Esophagus muscularis mucosa (tissue), 3 donors: ENCODE results near the gene S1PR3.

Experiments used
- CTCF ChIP-seq, 3 experiments: fragments of 200-600 bp in 2 of 3; fragments of 450-650 bp in 1 of 3; sonication (generic) in 2 of 3; IDR thresholded peaks; one replicate each; pipeline ENCODE4 v1.5.1; 2017 to 2019; ENCODE audit warnings: antibody characterized with exemption in 3 of 3, mild to moderate bottlenecking in 2 of 3, moderate library complexity in 1 of 3
- POLR2A ChIP-seq: fragments of 450-650 bp; IDR thresholded peaks from one replicate; pipeline ENCODE4 v1.6.1; 2017; ENCODE audit warnings: antibody characterized with exemption, moderate library complexity, mild to moderate bottlenecking, low read depth

GRCh38 chr9:88973281-88974045, 17.8 kb upstream of the S1PR3 start:
- TF ChIP-seq POLR2A: no peak
- no peak for TF ChIP-seq CTCF (IDR thresholded peaks at IDR 0.05)
